ENCODE data around the gene C5orf15.

The C5orf15 gene

DNA sequence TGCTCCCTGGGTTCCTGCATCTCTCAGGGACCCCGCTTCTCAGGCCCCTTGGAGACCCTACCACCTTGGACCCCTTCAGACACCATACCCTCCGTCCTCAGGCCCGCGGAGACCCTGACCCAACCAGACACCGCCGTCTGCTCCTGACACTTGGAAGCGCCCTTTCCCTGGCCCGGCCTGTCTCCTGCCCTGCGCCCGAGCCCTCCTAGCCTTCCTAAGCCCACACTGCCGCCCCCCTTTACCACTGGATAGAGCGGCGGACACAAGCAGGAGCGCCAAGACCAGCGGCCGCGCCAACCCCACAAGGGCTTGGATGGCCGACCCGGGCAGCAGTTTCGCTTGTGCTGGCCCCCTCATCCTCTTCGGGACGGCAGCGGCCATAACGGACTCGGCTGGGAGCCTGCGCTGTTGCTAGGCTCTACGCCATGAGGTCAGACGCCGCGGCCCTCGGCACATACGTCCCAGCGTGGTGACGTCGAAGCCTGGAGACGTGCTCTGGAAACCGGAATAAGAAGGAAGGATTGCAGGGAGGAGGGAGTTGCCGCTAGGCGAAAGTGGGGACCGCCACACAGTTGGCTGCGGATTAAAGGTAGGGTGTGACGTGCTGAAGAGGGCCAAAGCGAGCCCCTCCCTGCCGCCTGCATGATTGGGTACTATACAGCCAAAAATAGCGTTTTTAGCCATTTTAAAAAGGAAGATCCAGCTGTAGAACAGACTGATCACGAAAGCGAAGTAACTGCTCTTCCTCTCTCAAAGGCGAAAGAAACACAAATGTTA, at the start of gene C5orf15:
Gene C5orf15 (minus strand): TSS at position 422 of the 777 bp plus-strand sequence. CDS start 41 bp downstream, at position 381.
- peak; percentile 81 for DNase-seq

DNA sequence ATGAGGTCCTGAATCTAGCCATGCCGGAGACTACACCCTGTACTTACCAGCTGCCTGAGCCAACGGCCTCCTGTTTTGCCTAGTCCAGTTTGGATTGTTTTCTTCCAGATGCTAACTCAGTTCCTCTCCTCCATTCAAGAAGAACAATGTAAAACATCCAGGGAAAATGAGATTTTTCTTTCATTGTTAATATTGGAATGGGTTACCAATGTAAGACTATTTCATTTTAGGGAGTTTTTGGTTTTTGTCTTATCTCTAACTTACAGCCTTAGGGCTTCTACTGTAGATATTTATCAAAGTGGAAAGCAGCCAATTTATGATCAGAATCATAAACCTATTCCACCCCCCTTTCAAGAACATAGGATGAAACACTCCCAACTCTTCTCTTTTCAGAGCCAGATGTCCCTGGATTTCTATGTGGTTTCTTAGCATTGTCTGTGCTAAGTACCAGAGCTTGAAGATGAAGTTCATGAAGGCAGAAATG, 39.9 kb upstream of the C5orf15 start:
- DNase-seq: no peak

DNA sequence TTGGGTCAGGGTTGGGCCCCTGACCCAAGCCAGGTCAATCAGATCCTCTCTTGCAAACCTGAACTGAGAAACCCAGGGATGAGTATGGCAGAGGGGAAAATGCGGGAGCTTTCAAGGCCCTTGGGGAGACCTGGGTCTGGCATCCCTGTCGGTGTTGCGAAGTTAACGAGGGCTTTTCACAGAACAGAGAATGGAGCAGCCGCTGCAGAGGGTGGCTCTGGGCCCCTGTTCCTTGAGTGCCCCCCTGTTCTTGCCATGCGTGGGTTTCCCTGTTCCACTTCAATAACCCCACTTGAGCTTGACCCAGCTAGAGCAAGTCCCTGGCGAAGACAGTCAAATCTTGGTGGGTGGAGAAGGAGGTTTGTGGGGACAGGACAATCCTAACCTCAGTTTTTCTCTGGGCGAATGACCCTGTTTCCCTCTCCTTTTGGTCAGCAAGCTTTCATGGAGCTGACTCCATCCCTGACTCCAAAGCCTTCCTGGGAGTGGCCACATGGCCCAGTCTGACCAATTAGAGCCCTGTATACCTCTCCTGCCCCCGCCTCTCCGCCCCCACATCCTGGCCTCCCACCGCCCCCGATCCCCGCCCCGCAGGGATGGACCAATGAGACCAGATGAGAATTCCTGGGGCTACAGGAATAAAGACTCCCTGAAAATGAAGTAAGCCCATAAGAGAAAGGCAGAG, 39.3 kb upstream of the C5orf15 start:
- DNase-seq: no peak

DNA sequence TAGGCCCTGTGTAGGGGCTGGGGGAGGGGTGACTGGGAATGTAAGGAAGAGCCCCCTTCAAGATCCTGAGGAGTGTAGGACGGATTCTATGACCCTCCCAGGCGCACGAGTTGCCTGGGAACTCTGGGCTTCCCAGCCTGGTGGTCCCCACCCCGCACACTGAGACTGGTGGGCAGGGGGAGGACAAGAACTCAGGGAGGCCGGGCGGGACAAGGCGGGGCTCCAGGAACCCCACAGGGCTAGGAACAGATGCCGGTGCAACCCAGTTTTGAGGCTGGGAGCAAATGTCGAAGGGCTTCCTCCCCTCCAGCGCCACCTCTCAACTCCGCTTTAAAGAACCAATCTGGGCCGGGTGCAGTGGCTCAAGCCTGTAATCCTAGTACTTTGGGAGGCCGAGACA, 37.7 kb upstream of the C5orf15 start:
- no peak for DNase-seq

DNA sequence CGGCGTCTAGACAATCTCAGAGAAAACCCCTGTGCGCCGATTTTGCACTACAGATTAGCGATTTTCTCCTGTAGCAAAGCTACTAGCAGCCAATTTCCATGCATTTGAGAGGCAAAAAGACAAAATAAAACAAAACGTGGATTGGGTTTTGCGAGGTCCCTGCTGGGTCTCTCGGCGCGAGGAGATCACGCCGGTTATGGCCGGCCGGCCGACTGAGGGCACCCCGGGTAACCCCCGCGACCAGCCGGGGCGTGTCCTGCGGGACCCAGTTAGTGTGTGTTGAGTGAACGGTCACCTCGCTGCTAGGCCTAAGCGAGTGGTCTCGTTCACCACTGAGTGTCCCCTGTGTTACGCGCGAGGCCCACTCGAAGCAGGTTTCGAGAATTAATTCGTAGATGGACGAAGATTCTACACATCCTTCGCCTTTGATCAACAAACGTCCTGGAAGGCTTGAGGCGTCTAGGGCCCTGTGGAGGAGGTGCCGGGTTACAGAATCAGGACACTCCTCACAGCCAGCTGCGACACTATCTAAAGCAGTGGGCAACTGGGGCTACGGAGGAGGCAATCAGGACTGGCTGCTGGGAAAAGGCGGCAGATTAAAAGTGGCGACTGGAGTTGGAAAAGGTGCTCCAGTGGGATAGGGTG, 37.1 kb upstream of the C5orf15 start:
- no peak for DNase-seq

DNA sequence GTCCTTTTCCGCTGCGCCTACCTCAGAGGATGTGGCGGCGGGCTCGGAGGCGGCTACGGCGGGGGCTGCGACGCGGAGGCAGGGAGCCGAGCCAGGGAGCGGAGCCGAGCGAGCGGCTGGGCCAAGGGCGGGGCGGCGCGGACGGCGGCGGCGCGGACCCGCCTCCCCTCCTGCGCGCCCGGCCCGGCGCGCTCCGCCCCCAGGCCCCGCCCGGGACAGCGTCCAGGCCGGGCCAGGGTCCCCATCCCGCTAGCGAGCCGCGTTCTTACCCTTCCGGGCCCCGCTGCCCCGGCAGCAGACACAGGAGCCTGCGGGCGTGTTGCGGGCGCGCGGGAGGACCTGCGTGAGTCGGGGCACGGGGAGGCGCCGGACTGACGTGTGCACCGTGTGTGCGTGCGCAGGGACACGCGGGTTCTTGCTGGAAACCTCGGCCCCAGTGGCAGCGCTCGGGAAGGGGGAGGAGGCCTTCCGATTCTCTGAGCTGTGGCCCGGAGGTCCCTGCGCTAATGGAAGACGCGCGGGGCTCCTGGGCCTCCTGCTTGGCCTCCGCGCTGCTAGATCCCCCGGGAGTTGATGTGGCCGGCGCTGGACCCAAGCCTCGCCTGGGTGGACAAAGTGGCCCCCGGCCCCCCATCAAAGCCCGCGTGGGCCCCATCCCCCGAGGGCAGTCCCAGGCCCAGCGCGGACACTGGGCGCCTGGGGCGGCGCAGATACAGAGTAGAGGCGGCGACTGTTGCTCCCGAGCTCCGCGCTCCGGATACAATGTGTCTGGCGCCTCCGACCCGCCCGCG, 36.4 kb upstream of the C5orf15 start, which contains the start of gene VDAC1:
Gene VDAC1 (minus strand): TSS at position 350 of the 791 bp plus-strand sequence. CDS start 11,963 bp downstream, outside the sequence.
- peak; percentile 78 for DNase-seq

DNA sequence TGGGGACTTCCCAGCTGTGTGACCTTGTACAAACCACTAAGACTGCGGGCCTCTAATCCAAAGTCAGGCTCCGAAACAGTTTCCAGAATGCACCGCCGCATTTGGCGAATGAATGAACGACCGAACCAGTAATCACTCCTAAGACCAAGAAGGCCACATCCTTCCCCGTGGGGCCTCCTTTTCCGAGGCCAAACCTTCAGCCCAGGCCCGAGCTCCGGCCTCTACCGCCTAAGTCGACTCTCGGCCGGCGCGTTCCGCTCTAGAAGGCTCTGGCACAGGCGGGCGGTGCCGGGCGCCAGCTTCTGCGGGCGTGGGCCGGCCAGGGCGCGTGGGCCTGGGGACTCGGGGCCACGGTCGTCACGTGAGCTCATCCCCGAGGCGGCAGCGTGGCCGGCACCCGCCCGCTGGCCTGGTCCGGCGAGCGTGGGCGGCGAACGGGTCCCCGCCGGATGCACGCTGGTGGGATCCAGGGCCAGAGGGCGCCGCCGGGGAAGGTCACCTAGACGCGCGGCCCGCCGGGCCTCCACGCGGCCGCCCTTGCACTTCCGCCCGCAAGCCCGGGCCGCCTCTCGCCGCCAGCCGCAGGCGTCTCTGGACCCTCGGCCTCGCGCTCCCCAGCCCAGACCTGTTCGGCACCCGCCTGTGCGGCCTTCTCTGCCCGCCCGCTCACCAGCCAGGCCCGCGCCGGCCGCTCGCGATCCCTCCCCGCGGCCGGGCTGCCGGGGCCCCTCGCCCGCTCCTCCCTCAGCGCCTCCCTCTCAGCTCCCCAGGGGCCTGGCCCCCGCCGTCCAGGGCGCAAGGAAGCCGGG, 35.6 kb upstream of the C5orf15 start:
- peak; percentile 17 for DNase-seq

DNA sequence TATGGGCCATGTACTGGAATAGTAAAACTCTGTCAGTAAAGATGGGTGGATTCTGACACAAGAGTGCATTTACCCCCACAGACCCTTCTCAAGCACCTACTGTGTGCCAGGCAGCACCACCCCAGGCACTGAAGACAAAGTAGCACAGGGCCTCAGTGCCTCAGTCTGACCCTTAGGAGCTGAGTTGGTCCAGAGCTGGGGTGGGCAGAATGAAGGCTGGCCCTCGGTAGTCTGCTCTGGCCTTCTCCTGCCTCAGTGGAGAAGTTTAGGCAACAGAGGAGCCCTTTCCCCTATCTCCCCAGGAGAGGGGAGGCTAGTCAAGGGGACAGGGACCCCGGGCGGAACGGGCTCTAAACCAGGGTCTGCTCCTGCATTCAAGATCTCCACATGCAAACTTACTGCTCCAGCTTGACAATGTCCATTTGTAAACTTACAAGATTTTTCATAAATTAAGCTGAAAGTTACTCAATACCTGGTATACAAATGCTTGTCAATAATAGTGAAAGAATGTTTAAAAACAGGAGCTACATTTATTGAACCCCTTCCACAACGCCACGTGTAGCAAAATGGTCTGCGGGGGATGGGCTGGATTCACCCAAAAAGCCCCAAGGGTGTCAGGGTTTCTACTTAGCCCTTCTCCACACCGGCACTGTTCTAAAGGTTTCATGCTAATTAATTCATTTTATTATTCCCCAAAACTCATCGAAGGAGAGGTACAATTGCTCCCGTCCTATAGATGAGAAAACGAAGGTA, 34.8 kb upstream of the C5orf15 start:
- DNase-seq: no peak

DNA sequence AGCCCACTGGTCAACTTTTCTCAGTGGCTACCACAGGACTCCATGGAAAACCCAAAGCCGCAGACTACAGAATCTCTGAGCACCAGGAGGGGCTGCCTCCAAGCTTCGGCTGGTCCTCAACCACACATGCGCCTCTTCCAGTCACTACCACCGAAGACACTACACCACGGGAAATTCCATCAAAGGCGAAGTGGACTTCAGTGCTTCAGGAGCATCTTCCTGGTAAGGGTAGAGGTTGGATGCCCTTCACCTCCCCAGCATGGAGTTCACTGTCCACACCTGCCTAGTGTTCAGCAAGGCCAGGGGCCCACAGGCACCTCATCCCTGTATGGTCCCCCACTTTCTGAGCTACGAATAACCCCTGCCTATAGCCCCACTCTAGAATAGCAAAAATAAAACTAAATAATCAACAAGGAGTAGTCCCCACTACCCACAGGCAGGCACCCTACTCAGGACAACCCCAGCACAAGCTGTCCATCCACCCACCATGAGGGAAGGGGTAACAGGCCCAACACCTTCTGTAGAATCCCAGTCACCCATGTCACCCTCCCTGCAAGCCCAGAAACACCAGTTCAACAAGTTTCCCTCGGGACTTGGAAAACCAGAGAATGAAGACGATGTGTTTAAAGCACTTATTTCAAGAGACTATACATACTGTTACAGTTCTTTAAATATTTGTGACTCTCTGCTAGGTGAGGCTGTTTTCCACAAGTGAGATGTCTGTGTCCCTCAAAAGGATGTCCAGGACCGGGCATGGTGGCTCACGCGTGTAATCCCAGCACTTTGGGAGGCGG, 33.7 kb upstream of the C5orf15 start:
- no peak for DNase-seq

DNA sequence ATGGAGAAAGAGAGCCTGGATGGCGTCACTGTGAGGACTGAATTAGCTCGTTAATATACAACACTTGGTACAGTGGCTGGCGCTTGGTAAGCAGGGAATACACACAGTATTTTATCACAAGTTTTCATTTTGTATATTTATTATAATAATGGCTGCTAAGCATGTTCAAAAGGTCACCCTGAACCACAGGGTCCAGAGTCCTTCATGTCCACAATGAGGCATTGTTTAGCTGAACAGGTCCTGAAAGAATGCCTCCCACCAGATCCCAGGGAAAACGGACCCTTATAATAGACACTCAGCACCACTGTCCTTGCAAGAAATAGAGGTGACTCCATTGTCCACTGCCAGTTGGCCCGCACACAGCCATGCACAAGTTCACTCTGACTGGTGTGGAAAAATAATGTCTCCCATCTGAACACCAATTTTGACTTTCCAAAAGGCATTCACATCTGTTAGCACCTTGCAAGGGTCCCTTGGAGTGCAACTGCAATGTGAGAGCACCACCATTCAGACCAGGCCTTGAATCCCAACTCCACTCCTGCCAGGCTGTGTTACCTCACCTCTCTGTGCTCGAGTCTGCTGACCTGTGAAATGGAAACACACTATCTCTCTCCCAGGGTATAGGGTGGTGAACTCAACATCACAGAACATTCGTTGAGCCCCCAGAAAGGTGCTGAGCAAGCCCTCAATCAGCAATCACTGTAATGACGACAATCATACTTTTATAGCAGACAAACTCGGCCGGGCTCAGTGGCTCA, 32.5 kb upstream of the C5orf15 start:
- DNase-seq: no peak

DNA sequence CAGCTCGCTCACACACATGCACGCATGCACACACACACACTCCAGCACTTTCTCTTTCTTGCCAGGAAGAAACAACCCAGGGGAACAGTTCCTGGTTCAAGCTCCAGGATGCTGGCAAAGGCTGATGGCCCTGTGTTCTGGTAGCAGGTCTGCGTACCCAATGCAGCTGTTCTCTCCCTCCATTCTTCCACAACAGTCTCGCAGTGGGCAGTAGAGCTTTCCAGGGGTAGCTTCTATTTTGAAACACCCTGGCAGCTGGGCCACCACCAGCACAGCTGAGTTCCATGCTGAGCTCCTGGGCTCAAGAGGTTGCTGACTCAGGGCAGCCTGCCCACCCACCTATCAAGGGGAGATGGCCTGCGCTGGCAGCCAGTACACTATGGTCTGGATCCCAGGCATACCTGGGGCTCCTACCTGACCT, 31.7 kb upstream of the C5orf15 start:
- no peak for DNase-seq

DNA sequence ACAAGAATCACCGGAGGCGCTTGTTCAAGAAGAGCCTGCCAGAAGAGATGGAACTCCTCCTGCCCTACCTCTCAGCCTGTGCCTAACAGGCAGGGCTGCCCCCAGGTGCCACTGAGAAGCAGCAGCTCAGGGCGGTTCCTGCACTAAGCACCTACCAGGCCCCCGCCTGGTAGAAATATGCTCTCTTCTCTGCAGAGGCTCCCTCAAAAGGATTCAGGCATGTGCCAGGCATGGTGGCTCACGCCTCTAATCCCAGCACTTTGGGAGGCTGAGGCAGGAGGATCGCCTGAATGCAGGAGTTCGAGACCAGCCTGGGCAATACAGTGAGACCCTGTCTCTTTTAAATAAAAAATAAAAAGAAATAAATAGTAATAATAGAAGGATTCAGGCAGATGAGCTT, 30.4 kb upstream of the C5orf15 start:
- no peak for DNase-seq

DNA sequence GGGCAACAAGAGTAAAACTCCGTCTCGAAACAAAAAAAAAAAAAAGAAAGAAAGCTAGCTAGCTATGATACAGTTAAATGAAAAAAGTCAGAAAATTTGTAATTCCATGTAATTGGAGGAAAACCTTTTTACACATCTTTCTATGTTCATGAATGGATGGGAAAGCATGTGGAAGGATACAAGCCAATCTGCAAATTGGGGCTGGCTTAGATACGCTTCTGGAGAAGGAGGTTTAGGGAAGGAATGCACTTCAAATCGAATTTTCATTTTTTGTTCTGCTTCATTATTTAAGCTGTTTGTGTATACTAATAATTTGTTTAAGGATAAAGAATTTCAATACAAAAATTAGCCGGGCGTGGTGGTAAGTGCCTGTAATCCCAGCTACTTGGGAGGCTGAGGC, 29.6 kb upstream of the C5orf15 start:
- no peak for DNase-seq

DNA sequence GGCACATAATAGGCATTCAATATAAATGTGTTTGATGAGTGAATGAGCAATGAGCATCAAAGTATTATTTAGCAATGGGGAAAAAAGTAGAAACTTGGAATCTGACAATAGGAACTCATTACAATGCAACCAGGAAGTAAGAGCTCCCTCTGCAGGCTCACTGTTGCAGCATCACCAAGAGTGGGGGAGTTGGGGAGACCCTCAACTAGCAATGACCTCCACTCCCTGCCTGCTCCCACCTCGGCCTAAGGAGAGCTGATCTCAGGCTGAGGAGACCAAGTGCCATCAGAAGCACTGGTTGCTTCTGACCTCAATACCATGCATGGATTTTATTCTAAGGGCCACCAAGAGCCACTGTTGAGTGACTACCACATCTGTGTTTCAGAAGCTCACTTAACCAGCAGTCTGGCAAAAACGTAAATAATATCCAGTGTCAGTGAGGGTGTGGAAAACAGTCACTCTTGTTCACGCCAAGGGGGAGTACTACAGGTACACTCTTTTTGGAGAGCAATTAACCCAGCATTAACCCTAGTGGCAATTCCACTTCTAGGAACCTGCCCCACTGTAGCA, 28.3 kb upstream of the C5orf15 start:
- DNase-seq: no peak

DNA sequence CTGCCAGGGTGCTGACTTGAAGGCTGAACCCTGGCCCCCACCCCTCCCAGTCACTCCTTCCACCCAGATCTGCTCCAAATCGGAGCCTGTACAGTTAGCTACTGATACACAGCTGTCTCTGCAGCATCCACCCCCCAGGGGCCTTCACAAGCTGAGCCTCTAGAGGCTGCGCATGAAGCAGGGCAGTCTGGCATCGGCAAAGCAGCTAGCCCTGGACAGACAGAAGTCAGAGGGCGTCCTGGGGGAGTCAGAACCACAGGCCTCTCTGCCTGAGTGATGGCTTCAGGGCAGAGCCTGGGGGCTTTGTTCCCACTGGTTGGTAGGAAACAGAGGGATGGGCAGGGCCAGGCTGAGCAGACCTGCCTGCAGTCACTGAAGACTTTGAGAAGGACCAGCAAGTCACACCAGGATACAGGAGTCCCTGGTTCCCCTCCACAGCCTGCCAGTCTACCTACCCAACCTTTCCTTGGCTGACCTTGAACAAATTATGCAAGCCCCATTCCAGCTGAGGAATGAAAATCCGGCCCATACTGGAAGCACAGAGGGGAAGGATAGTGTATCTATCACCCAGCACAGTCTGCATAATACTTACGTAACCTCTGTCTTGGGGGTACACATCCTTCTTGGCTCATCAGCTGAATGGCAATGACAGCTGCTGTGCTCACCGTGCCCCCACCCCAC, 27.6 kb upstream of the C5orf15 start:
- DNase-seq: no peak

DNA sequence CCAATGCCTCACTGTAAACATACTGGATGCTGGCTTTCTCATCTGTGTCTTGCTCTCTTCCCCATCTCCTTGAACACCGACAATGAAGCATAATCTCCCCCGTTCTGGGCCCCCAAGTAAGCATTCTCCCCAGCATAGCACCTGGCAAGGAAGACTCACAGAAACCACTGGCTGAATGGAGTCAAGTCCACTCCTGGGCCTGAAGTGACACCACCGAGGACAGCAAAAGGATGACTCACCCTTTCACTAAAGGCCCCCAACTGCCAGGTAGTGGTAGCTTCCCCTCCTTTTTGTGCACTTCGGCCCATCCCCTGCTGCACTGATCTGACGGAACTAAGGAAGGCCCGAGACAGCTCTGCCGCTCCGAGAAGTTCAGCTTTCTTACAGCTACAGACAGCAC, 26.9 kb upstream of the C5orf15 start:
- no peak for DNase-seq

DNA sequence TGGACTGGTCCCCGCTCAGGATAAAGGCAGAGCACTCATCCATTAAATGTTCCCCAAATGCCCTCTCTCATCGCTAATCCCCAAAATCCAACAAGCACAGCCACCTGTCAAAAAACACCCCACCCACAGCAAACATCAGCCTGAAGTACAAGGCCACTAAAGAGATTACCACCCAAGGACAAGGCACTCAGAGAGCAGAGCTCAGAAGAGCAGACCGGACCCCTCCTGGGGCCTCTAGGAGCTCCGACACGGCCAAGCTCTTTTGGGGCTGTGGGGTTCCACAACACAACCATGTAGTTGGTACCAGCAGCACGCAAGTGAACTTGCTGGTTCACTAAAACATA, 26.5 kb upstream of the C5orf15 start:
- no peak for DNase-seq

DNA sequence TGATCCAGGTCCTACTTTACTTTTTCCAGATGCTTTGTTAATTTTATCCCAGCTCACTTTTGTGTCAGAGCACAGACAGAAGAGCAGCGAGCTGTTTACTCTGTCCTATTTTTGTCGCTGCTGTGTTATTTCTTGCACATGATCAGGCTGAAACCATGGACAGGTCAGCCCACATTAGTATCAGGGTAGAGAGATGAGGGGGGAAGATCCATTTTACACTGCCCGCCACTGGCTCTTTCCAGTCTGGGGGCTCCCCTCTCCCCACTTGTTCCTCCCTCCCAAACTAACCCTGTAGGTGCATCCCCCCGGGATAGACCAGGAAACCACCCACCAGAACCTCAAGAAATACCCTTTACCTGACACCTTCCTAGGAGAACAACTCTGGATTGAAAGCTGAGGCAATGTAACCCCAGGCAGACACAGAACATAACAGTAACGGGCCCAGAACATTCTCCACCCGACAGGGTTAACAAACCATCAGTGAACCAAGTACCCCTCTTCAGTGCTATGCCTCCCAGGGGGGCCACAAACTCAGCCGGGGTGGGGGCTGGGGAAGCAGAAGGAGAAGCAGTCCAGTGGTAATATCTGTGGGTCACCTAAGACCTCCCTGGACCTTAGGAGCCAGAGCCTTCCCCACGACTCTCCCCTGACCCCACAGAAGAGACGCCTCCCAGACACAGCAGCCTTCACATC, 26.0 kb upstream of the C5orf15 start:
- DNase-seq: no peak

Data from activated effector memory CD4-positive, alpha-beta T cell treated with Interleukin-2 at 50 U/mL for 16 hours (primary cell).